Left lung (tissue), 10 donors: ENCODE results near the gene RFTN1. TPM values are rescaled to one million over a fixed set of nuclear protein-coding genes. Genes with fewer than 3 reads are reported as not detected.

Source experiments
- ATAC-seq: fragments of 200-7000 bp; cut with Tn5 transposase; one replicate; pipeline ENCODE4 v1.9.1; 2020; ENCODE audit warnings: moderate library complexity
- DNase-seq, 4 donors: peaks; one replicate each; pipeline ENCODE4 v3.0.0-alpha.2; 2013 to 2020
- H3K27ac ChIP-seq, 2 donors: fragments of 200-600 bp; sonication (generic) in 1 of 2; one replicate each; pipeline versions ENCODE4 v1.5.0 to v1.8.0; 2020 to 2021
- H3K27me3 ChIP-seq, 2 donors: fragments of 200-600 bp; sonication (generic) in 1 of 2; one replicate each; pipeline versions ENCODE4 v1.5.0 to v1.8.0; 2020 to 2021
- H3K36me3 ChIP-seq, 2 donors: fragments of 200-600 bp; sonication (generic) in 1 of 2; one replicate each; pipeline versions ENCODE4 v1.5.0 to v1.8.0; 2020 to 2021
- H3K4me1 ChIP-seq, 2 donors: fragments of 200-600 bp; one replicate each; pipeline ENCODE4 v1.8.0; 2021
- H3K4me3 ChIP-seq, 2 donors: fragments of 200-600 bp; sonication (generic) in 1 of 2; one replicate each; pipeline versions ENCODE4 v1.5.0 to v1.8.0; 2020 to 2021; ENCODE audit warnings: mild to moderate bottlenecking in 1 of 2
- H3K9me3 ChIP-seq, 2 donors: fragments of 200-600 bp; sonication (generic) in 1 of 2; one replicate each; pipeline versions ENCODE4 v1.5.0 to v1.8.0; 2020 to 2021
- CTCF ChIP-seq, 2 donors: fragments of 200-600 bp; sonication (generic) in 1 of 2; IDR thresholded peaks; one replicate each; pipeline versions ENCODE4 v1.5.0 to v1.8.0; 2021; ENCODE audit warnings: antibody characterized with exemption in 2 of 2
- intact Hi-C, 2 donors: fragments of 100-400 bp; cut with DNase I; formaldehyde crosslinking; loops; one replicate each; pipeline versions ENCODE4 v1.11.2 to v1.14.2; 2022
- polyA plus RNA-seq, 6 donors: library from polyadenylated mRNA; unstranded; fragments of 120-200 nt; gene quantifications; one replicate each; pipeline ENCODE4 v1.2.1, GENCODE V29; 2013; ENCODE audit not compliant: insufficient read length in 6 of 6
- total RNA-seq, 2 donors: library from RNA; stranded (reverse); fragmentation: NEBNext Ultra II Directional; extraction: Animal tissue kit (Norgen Biotek cat#: 25700); gene quantifications; one replicate each; pipeline ENCODE4 v1.2.1, GENCODE V29; 2021
- donor health status: DM: no; HTN: yes; CAD: no.
- donor health status: DM: no; HTN: no; CAD: no.

RFTN1 gene
- total and polyA plus RNA-seq, 8 donors = 47.2 to 85.1 (median 67.6) TPM

- no peaks in the 10 kb centered on the region for H3K27me3 ChIP-seq
- H3K36me3 ChIP-seq = no peaks in the 10 kb centered on the region
- DNase-seq (peak in 1 of 4 donors; percentile 63), ATAC-seq (peak; percentile 61)
- no peak overlapping the region for H3K4me3 ChIP-seq
- H3K27ac ChIP-seq = peak overlapping the region in 1 of 2 donors; percentile 55
- TF ChIP-seq CTCF (IDR thresholded peaks at IDR 0.05) = no peak
- H3K9me3 ChIP-seq = no peaks in the 10 kb centered on the region
- peaks cover 0 to 13% of the 10 kb centered on the region in 2 donors for H3K4me1 ChIP-seq
- intact Hi-C loops = no loop called here
Measured at GRCh38 chr3:16423298-16423697, 90.2 kb downstream of the RFTN1 start.

- ATAC-seq = no peak
- Histone ChIP-seq H3K4me1 (peaks cover 7 to 12% of the 10 kb centered on the region in 2 donors), H3K36me3 (no peaks in the 10 kb centered on the region), H3K27ac (no peak overlapping the region), H3K27me3 (no peaks in the 10 kb centered on the region), H3K4me3 (no peak overlapping the region), H3K9me3 (no peaks in the 10 kb centered on the region)
- intact Hi-C loops = no loop called here
- no peak for DNase-seq
- TF ChIP-seq CTCF (IDR thresholded peaks at IDR 0.05) = no peak
Measured at GRCh38 chr3:16419640-16420241, 93.8 kb downstream of the RFTN1 start.

GRCh38 chr3:16417945-16418739, 95.4 kb downstream of the RFTN1 start:
- DNase-seq (peak in 2 of 4 donors; percentile 62), ATAC-seq (no peak)
- no peak overlapping the region for H3K27ac ChIP-seq
- peaks cover 7 to 12% of the 10 kb centered on the region in 2 donors for H3K4me1 ChIP-seq
- no peak for TF ChIP-seq CTCF (IDR thresholded peaks at IDR 0.05)
- intact Hi-C loops = no loop called here
- no peaks in the 10 kb centered on the region for H3K36me3 ChIP-seq
- H3K27me3 ChIP-seq = no peaks in the 10 kb centered on the region
- H3K4me3 ChIP-seq = no peak overlapping the region
- no peaks in the 10 kb centered on the region for H3K9me3 ChIP-seq

GRCh38 chr3:16415911-16416476, 97.5 kb downstream of the RFTN1 start:
- intact Hi-C loops = no loop called here
- Histone ChIP-seq H3K27me3 (no peaks in the 10 kb centered on the region), H3K36me3 (no peaks in the 10 kb centered on the region), H3K9me3 (no peaks in the 10 kb centered on the region), H3K27ac (no peak overlapping the region), H3K4me1 (peaks cover 7 to 16% of the 10 kb centered on the region in 2 donors), H3K4me3 (no peak overlapping the region)
- DNase-seq (no peak), ATAC-seq (no peak)
- TF ChIP-seq CTCF (IDR thresholded peaks at IDR 0.05) = no peak

GRCh38 chr3:16413321-16413720, 100.2 kb downstream of the RFTN1 start:
- ATAC-seq = no peak
- intact Hi-C loops = no loop called here
- H3K4me3 ChIP-seq = no peak overlapping the region
- no peak for DNase-seq
- H3K27ac ChIP-seq = no peak overlapping the region
- no peak for TF ChIP-seq CTCF (IDR thresholded peaks at IDR 0.05)
- H3K4me1 ChIP-seq = peaks cover 7 to 15% of the 10 kb centered on the region in 2 donors
- H3K36me3 ChIP-seq = peaks cover 0 to 10% of the 10 kb centered on the region in 2 donors
- no peaks in the 10 kb centered on the region for H3K9me3 ChIP-seq
- no peaks in the 10 kb centered on the region for H3K27me3 ChIP-seq
